Tibial artery (tissue), 4 donors: Measurements from ENCODE around the gene CPSF4L.
A peak's percentile ranks its signal among the peaks of the same experiment; 100 is the strongest.

Source experiments
- DNase-seq, 2 donors: peaks; one replicate each; pipeline ENCODE4 v3.0.0-alpha.2; 2019
- H3K27ac ChIP-seq, 2 donors: fragments of 200-600 bp; sonication (generic) in 1 of 2; 1 replicate in 1 of 2; 2 replicates in 1 of 2; pipeline ENCODE4 v1.5.1; 2018 to 2019; ENCODE audit warnings: mild to moderate bottlenecking in 1 of 2
- H3K27me3 ChIP-seq, 2 donors: fragments of 200-600 bp; sonication (generic) in 1 of 2; one replicate each; pipeline versions ENCODE4 v1.5.1 to v1.6.0; 2016 to 2019
- H3K36me3 ChIP-seq, 3 donors: fragments of 200-600 bp; sonication (generic) in 2 of 3; one replicate each; pipeline ENCODE4 v1.5.1; 2016 to 2019; ENCODE audit warnings: mild to moderate bottlenecking in 2 of 3
- H3K4me1 ChIP-seq, 4 donors: fragments of 200-600 bp; sonication (generic) in 2 of 4; 1 replicate in 3 of 4; 2 replicates in 1 of 4; pipeline ENCODE4 v1.5.1; 2016 to 2019
- H3K4me3 ChIP-seq, 2 donors: fragments of 200-600 bp; sonication (generic) in 1 of 2; 1 replicate in 1 of 2; 2 replicates in 1 of 2; pipeline ENCODE4 v1.5.1; 2018 to 2019; ENCODE audit warnings: mild to moderate bottlenecking in 2 of 2
- H3K9me3 ChIP-seq, 3 donors: fragments of 200-600 bp; sonication (generic) in 1 of 3; one replicate each; pipeline ENCODE4 v1.5.1; 2016 to 2019
- CTCF ChIP-seq, 2 experiments: fragments of 200-600 bp in 1 of 2; fragments of 450-650 bp in 1 of 2; IDR thresholded peaks; one replicate each; pipeline ENCODE4 v1.5.1; 2017 to 2019; ENCODE audit warnings: antibody characterized with exemption in 2 of 2, mild to moderate bottlenecking in 1 of 2, moderate library complexity in 1 of 2
- intact Hi-C: fragments of 100-400 bp; cut with DNase I; formaldehyde crosslinking; loops from one replicate; pipeline ENCODE4 v1.15.0; 2023; ENCODE audit warnings: low total_unique reads

Gene CPSF4L

GRCh38 chr17:73203135-73203787, 58.4 kb downstream of the CPSF4L start:
- H3K27me3 ChIP-seq: no peaks in the 10 kb centered on the region
- DNase-seq: peak in 1 of 2 donors; percentile 10
- H3K4me3 ChIP-seq: no peak overlapping the region
- H3K4me1 ChIP-seq: no peaks in the 10 kb centered on the region
- intact Hi-C loops: no loop called here
- H3K27ac ChIP-seq: no peak overlapping the region
- H3K36me3 ChIP-seq: peaks cover 86 to 100% (median 99%) of the 10 kb centered on the region in 3 donors
- H3K9me3 ChIP-seq: no peaks in the 10 kb centered on the region
- no peak for TF ChIP-seq CTCF (IDR thresholded peaks at IDR 0.05)

GRCh38 chr17:73201215-73202069, 60.2 kb downstream of the CPSF4L start:
- no peak for TF ChIP-seq CTCF (IDR thresholded peaks at IDR 0.05)
- intact Hi-C loops: no loop called here
- Histone ChIP-seq H3K9me3 (no peaks in the 10 kb centered on the region), H3K27ac (no peak overlapping the region), H3K4me1 (no peaks in the 10 kb centered on the region), H3K4me3 (no peak overlapping the region), H3K36me3 (peaks cover 85 to 100% (median 99%) of the 10 kb centered on the region in 3 donors), H3K27me3 (no peaks in the 10 kb centered on the region)
- peak in 1 of 2 donors; percentile 53 for DNase-seq

GRCh38 chr17:73200476-73200875, 61.2 kb downstream of the CPSF4L start:
- no peak overlapping the region for H3K4me3 ChIP-seq
- H3K27ac ChIP-seq: no peak overlapping the region
- no peak for TF ChIP-seq CTCF (IDR thresholded peaks at IDR 0.05)
- no peaks in the 10 kb centered on the region for H3K27me3 ChIP-seq
- H3K4me1 ChIP-seq: no peaks in the 10 kb centered on the region
- H3K9me3 ChIP-seq: no peaks in the 10 kb centered on the region
- peaks cover 75 to 94% (median 94%) of the 10 kb centered on the region in 3 donors for H3K36me3 ChIP-seq
- intact Hi-C loops: no loop called here
- peak in 1 of 2 donors; percentile 56 for DNase-seq

GRCh38 chr17:73199751-73200317, 61.8 kb downstream of the CPSF4L start:
- Histone ChIP-seq H3K9me3 (no peaks in the 10 kb centered on the region), H3K36me3 (peaks cover 70 to 87% (median 87%) of the 10 kb centered on the region in 3 donors), H3K27me3 (no peaks in the 10 kb centered on the region), H3K4me1 (peaks cover 0 to 3% (median 0%) of the 10 kb centered on the region in 4 donors), H3K27ac (no peak overlapping the region), H3K4me3 (no peak overlapping the region)
- DNase-seq: peak in 1 of 2 donors; percentile 34
- TF ChIP-seq CTCF (IDR thresholded peaks at IDR 0.05): no peak
- intact Hi-C loops: loop anchor here (5.0 kb wide), 1 partner anchor 32 kb away; a partner anchor contains a TSS

DNA sequence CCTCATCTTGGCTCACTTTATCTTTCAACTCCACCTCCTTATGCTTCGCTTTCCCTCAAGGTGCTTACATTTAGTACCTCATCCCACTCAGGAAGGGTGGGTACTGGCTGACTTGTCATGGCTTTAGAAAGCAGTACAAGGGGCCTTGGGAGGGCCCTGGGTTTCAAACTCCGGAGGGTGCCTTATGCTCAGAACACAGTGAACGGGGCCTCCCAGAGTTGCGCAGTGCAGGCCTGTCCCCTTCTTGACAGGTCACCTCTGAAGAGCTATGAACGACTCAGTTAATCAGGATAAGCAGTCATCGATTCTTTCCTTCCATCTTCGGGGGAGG, 62.8 kb downstream of the CPSF4L start:
- Histone ChIP-seq H3K27me3 (no peaks in the 10 kb centered on the region), H3K36me3 (peaks cover 61 to 78% (median 78%) of the 10 kb centered on the region in 3 donors), H3K27ac (no peak overlapping the region), H3K4me3 (no peak overlapping the region), H3K9me3 (no peaks in the 10 kb centered on the region), H3K4me1 (peaks cover 0 to 10% (median 2%) of the 10 kb centered on the region in 4 donors)
- peak in 1 of 2 donors; percentile 53 for DNase-seq
- intact Hi-C loops: loop anchor here (5.0 kb wide), 1 partner anchor 33 kb away; a partner anchor contains a TSS
- TF ChIP-seq CTCF (IDR thresholded peaks at IDR 0.05): no peak
